ENCODE measurements around the gene EVI5.
A peak's percentile ranks its signal among the peaks of the same experiment; 100 is the strongest.
"Not testable (repeated sequence)": the region's sequence is repeated elsewhere in the genome, so short reads cannot be mapped to it uniquely, and the experiment has no call there.

EVI5 gene

DNA sequence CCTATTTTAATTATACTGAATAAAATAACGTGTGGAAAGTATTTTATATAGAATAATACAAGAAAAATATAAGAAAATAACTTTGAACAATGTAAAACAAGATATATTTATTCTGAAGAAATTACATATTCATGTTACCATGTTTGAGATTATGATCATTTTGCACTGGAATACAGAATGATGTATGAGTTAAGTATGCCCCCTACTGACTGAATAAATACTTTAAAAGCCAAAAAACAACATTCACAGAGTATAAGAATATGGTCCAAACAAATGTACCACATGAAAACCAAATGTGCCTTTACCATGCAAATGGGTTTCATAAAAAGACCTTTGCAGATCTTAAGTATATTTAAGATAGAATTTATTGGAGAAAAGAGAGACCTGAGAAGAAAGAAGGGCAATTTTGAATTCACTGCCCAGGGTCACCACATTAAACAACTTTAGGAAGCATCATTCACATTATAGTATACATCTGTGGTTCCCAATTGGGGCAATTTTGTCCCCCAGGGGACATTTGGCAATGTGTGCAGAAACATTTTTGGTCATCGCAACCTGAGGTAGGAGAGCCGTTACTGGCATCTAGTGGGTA, 161.6 kb downstream of the EVI5 start:
- H3K9me3 Mint-ChIP-seq = no peaks in the 10 kb centered on the region
- no peak for ATAC-seq
- no peaks in the 10 kb centered on the region for H3K27me3 Mint-ChIP-seq
- H3K4me3 Mint-ChIP-seq = no peak overlapping the region
- no peaks in the 10 kb centered on the region for H3K4me1 Mint-ChIP-seq
- peaks cover 30% of the 10 kb centered on the region for H3K36me3 Mint-ChIP-seq
- no peak overlapping the region for H3K27ac Mint-ChIP-seq

GRCh38 chr1:92619466-92620189, 165.3 kb downstream of the EVI5 start:
- no peak for ATAC-seq
- Mint-ChIP-seq H3K27me3 (no peaks in the 10 kb centered on the region), H3K27ac (no peak overlapping the region), H3K4me3 (no peak overlapping the region), H3K4me1 (no peaks in the 10 kb centered on the region), H3K36me3 (peaks cover 49% of the 10 kb centered on the region), H3K9me3 (no peaks in the 10 kb centered on the region)

- no peak for ATAC-seq
- Mint-ChIP-seq H3K4me1 (no peaks in the 10 kb centered on the region), H3K4me3 (no peak overlapping the region), H3K27ac (no peak overlapping the region), H3K27me3 (no peaks in the 10 kb centered on the region), H3K36me3 (peaks cover 17% of the 10 kb centered on the region), H3K9me3 (no peaks in the 10 kb centered on the region)
Observed at GRCh38 chr1:92601044-92601443, 183.9 kb downstream of the EVI5 start.

DNA sequence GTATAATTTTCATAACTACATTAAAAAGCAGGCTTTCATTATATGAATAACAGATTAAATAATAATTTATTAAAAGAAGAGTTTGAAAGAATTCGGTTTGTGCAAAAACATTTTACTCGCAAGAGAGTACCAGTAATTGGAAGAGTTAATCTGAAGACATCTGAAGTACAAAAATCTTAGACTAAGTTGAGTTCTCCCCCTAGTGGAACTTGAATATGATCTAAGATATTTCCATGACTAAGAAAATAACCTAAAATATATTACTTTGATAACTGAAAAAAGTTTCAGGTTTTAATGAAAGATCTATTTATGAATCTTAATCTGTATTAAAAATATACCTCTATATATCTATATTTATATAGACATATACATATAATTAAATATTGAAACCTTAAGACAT, 185.7 kb downstream of the EVI5 start:
- H3K9me3 Mint-ChIP-seq = peaks cover 2% of the 10 kb centered on the region
- peaks cover 19% of the 10 kb centered on the region for H3K36me3 Mint-ChIP-seq
- peak overlapping the region; percentile 5 for H3K27ac Mint-ChIP-seq
- H3K4me1 Mint-ChIP-seq = no peaks in the 10 kb centered on the region
- ATAC-seq = no peak
- no peak overlapping the region for H3K4me3 Mint-ChIP-seq
- H3K27me3 Mint-ChIP-seq = no peaks in the 10 kb centered on the region

DNA sequence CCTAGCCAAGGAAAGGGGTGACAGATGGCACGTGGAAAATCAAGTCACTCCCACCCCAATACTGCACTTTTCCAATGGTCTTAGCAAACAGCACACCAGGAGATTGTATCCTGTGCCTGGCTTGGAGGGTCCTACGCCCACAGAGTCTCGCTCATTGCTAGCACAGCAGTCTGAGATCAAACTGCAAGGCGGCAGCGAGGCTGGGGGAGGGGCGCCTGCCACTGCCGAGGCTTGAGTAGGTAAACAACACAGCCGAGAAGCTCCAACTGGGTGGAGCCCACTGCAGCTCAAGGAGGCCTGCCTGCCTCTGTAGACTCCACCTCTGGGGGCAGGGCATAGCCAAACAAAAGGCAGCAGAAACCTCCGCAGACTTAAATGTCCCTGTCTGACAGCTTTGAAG, 195.5 kb downstream of the EVI5 start:
- H3K4me3 Mint-ChIP-seq, H3K4me1 Mint-ChIP-seq, H3K27ac Mint-ChIP-seq: not testable (repeated sequence)

GRCh38 chr1:92587445-92587844, 197.5 kb downstream of the EVI5 start:
- Mint-ChIP-seq H3K9me3 (no peaks in the 10 kb centered on the region), H3K4me3 (no peak overlapping the region), H3K4me1 (peaks cover 9% of the 10 kb centered on the region), H3K36me3 (peaks cover 47% of the 10 kb centered on the region), H3K27ac (no peak overlapping the region), H3K27me3 (no peaks in the 10 kb centered on the region)
- peak; percentile 83 for ATAC-seq

More for the DNA sequence above, 195.5 kb downstream of the EVI5 start:
- not testable (repeated sequence) for H3K27me3 Mint-ChIP-seq, H3K9me3 Mint-ChIP-seq, ATAC-seq
- peaks cover 51% of the 10 kb centered on the region for H3K36me3 Mint-ChIP-seq

- no peaks in the 10 kb centered on the region for H3K9me3 Mint-ChIP-seq
- no peaks in the 10 kb centered on the region for H3K27me3 Mint-ChIP-seq
- ATAC-seq = no peak
- no peak overlapping the region for H3K4me3 Mint-ChIP-seq
- peaks cover 9% of the 10 kb centered on the region for H3K4me1 Mint-ChIP-seq
- no peak overlapping the region for H3K27ac Mint-ChIP-seq
- H3K36me3 Mint-ChIP-seq = peaks cover 44% of the 10 kb centered on the region
Observed at GRCh38 chr1:92585831-92586230, 199.1 kb downstream of the EVI5 start.

DNA sequence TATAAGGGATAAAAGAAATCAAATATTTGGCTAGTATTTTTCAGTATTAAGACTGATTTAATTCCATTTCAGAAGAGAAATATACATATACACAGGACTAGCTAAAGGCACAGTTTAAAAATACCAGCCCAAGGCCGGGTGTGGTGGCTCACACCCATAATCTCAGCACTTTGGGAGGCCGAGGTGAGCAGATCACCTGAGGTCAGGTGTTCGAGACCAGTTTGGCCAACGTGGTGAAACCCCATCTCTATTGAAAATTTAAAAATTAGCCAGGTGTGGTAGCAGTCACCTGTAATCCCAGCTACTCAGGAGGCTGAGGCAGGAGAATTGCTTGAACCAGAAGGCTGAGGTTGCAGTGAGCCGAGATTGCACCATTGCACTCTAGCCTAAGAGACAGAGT, 200.1 kb downstream of the EVI5 start:
- not testable (repeated sequence) for H3K9me3 Mint-ChIP-seq, ATAC-seq, H3K4me1 Mint-ChIP-seq, H3K27ac Mint-ChIP-seq, H3K27me3 Mint-ChIP-seq, H3K4me3 Mint-ChIP-seq
- H3K36me3 Mint-ChIP-seq = peaks cover 34% of the 10 kb centered on the region

- Mint-ChIP-seq H3K27ac (no peak overlapping the region), H3K4me1 (peaks cover 9% of the 10 kb centered on the region), H3K4me3 (no peak overlapping the region), H3K36me3 (peaks cover 30% of the 10 kb centered on the region), H3K9me3 (no peaks in the 10 kb centered on the region), H3K27me3 (no peaks in the 10 kb centered on the region)
- peak; percentile 83 for ATAC-seq
Observed at GRCh38 chr1:92583821-92584760, 200.8 kb downstream of the EVI5 start.

- Mint-ChIP-seq H3K4me1 (no peaks in the 10 kb centered on the region), H3K9me3 (no peaks in the 10 kb centered on the region), H3K36me3 (peaks cover 14% of the 10 kb centered on the region), H3K27ac (no peak overlapping the region), H3K27me3 (no peaks in the 10 kb centered on the region), H3K4me3 (no peak overlapping the region)
- ATAC-seq = no peak
Observed at GRCh38 chr1:92577261-92577895, 207.5 kb downstream of the EVI5 start.

GRCh38 chr1:92575123-92575522, 209.8 kb downstream of the EVI5 start:
- Mint-ChIP-seq H3K4me1 (no peaks in the 10 kb centered on the region), H3K27ac (no peak overlapping the region), H3K4me3 (no peak overlapping the region), H3K9me3 (no peaks in the 10 kb centered on the region), H3K36me3 (peaks cover 5% of the 10 kb centered on the region), H3K27me3 (no peaks in the 10 kb centered on the region)
- ATAC-seq = no peak

GRCh38 chr1:92572520-92572919, 212.4 kb downstream of the EVI5 start:
- H3K4me3 Mint-ChIP-seq = no peak overlapping the region
- ATAC-seq = no peak
- H3K4me1 Mint-ChIP-seq = no peaks in the 10 kb centered on the region
- H3K36me3 Mint-ChIP-seq = no peaks in the 10 kb centered on the region
- H3K9me3 Mint-ChIP-seq = no peaks in the 10 kb centered on the region
- no peak overlapping the region for H3K27ac Mint-ChIP-seq
- H3K27me3 Mint-ChIP-seq = no peaks in the 10 kb centered on the region

DNA sequence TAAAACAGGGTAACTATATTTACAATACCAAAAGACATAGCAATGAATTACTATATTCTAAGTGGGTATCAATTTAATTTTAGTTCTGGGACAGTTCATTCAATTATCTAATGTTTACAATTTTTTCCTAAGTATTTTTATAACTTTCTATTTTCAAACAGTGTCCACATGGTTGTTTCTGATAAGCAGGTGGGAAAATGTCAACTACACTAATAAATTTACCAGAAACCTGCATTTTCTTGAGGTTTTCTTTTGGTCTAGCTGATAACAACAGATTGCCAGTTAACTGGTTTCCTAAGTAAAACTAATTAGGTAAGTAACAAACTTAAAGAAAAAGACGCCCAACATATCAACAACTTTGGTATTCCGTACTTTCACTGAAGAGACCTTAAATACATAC, 213.3 kb downstream of the EVI5 start:
- no peaks in the 10 kb centered on the region for H3K4me1 Mint-ChIP-seq
- no peak for ATAC-seq
- no peak overlapping the region for H3K4me3 Mint-ChIP-seq
- no peaks in the 10 kb centered on the region for H3K36me3 Mint-ChIP-seq
- H3K27me3 Mint-ChIP-seq = no peaks in the 10 kb centered on the region
- H3K27ac Mint-ChIP-seq = no peak overlapping the region
- H3K9me3 Mint-ChIP-seq = no peaks in the 10 kb centered on the region

GRCh38 chr1:92567211-92567868, 217.6 kb downstream of the EVI5 start:
- Mint-ChIP-seq H3K9me3 (no peaks in the 10 kb centered on the region), H3K36me3 (no peaks in the 10 kb centered on the region), H3K27me3 (no peaks in the 10 kb centered on the region), H3K4me1 (no peaks in the 10 kb centered on the region), H3K27ac (no peak overlapping the region), H3K4me3 (no peak overlapping the region)
- no peak for ATAC-seq

All from stimulated activated memory B cell treated with anti-CD40 and anti-IgM and Interleukin-4, amounts not matched to agents 10 μg/mL and 1 μg/mL and 100 μg/mL, for 72 hours (primary cell).